ENCODE results near the gene PRR12. TPM values are rescaled to one million over a fixed set of nuclear protein-coding genes. Genes with fewer than 3 reads are reported as not detected.

PRR12 gene
- polyA plus RNA-seq, 1 donor (not counting 4 experiments of a cell fraction or from before 2014, with no cell fraction given) = 0.35 TPM

- Histone ChIP-seq H4K20me1 (ENCODE audit: control insufficient read depth, extremely low read depth, insufficient read depth, low read length) (no peaks in the 10 kb centered on the region), H3K9ac (ENCODE audit: control insufficient read depth, extremely low read depth, insufficient read depth, low read length) (no peak overlapping the region), H3K4me2 (ENCODE audit: control insufficient read depth, extremely low read depth, insufficient read depth, low read depth, low read length) (no peak overlapping the region), H3K27me3 (ENCODE audit: control insufficient read depth, extremely low read depth, insufficient read depth, low read length) (no peaks in the 10 kb centered on the region), H3K27ac (ENCODE audit: control insufficient read depth, insufficient read depth, low read length) (no peak overlapping the region), H3K79me2 (ENCODE audit: control insufficient read depth, insufficient read depth, low read length) (peaks cover 34% of the 10 kb centered on the region), H3K4me3 (ENCODE audit: control insufficient read depth in 2 of 3, extremely low read depth in 1 of 3, insufficient read depth in 2 of 3, low read depth in 1 of 3, low read length in 3 of 3) (no peak overlapping the region), H3K9me1 (ENCODE audit: control insufficient read depth, extremely low read depth, insufficient read depth, low read length) (no peaks in the 10 kb centered on the region), H3K9me3 (ENCODE audit: control insufficient read depth, low read depth, low read length) (no peaks in the 10 kb centered on the region), H2AFZ (ENCODE audit: control insufficient read depth, low read length) (no peak overlapping the region), H3K4me1 (ENCODE audit: control insufficient read depth, extremely low read depth, insufficient read depth, low read length) (no peaks in the 10 kb centered on the region), H3K36me3 (ENCODE audit: control insufficient read depth in 2 of 2, extremely low read depth in 1 of 2, insufficient read depth in 2 of 2, low read length in 2 of 2) (peaks cover 0 to 1% of the 10 kb centered on the region in 2 experiments)
- dilution Hi-C loops (cut with MboI; ENCODE audit: extremely low pct_ligation_motif_present, low sequenced_read_pairs) = no loop called here
- DNase-seq (ENCODE audit: low read depth, low spot score) (no peak), FAIRE-seq (no peak)
- TF ChIP-seq CTCF (optimal IDR thresholded peaks at IDR 0.05 in 1 of 3, IDR thresholded peaks at IDR 0.05 in 1 of 3, conservative IDR thresholded peaks at IDR 0.05 in 1 of 3; ENCODE audit: extremely low read depth in 1 of 3, insufficient read depth in 2 of 3, low read length in 3 of 3) (no peak), EZH2 (IDR thresholded peaks at IDR 0.05; ENCODE audit: low read length) (no peak)
Measured at GRCh38 chr19:49566302-49566701, 24.7 kb upstream of the PRR12 start.

GRCh38 chr19:49567861-49568441 is 23.0 kb upstream of the PRR12 start:
- dilution Hi-C loops (cut with MboI; ENCODE audit: extremely low pct_ligation_motif_present, low sequenced_read_pairs) = no loop called here
- H4K20me1 ChIP-seq (ENCODE audit: control insufficient read depth, extremely low read depth, insufficient read depth, low read length) = no peaks in the 10 kb centered on the region
- H3K27me3 ChIP-seq (ENCODE audit: control insufficient read depth, extremely low read depth, insufficient read depth, low read length) = no peaks in the 10 kb centered on the region
- no peak overlapping the region for H3K27ac ChIP-seq (ENCODE audit: control insufficient read depth, insufficient read depth, low read length)
- H3K4me3 ChIP-seq (ENCODE audit: control insufficient read depth in 2 of 3, extremely low read depth in 1 of 3, insufficient read depth in 2 of 3, low read depth in 1 of 3, low read length in 3 of 3) = no peak overlapping the region
- H3K9ac ChIP-seq (ENCODE audit: control insufficient read depth, extremely low read depth, insufficient read depth, low read length) = no peak overlapping the region
- no peak overlapping the region for H2AFZ ChIP-seq (ENCODE audit: control insufficient read depth, low read length)
- peaks cover 37% of the 10 kb centered on the region for H3K79me2 ChIP-seq (ENCODE audit: control insufficient read depth, insufficient read depth, low read length)
- H3K9me1 ChIP-seq (ENCODE audit: control insufficient read depth, extremely low read depth, insufficient read depth, low read length) = no peaks in the 10 kb centered on the region
- H3K4me2 ChIP-seq (ENCODE audit: control insufficient read depth, extremely low read depth, insufficient read depth, low read depth, low read length) = no peak overlapping the region
- H3K4me1 ChIP-seq (ENCODE audit: control insufficient read depth, extremely low read depth, insufficient read depth, low read length) = no peaks in the 10 kb centered on the region
- no peak for TF ChIP-seq EZH2 (IDR thresholded peaks at IDR 0.05; ENCODE audit: low read length)
- no peak for TF ChIP-seq CTCF (optimal IDR thresholded peaks at IDR 0.05 in 1 of 3, IDR thresholded peaks at IDR 0.05 in 1 of 3, conservative IDR thresholded peaks at IDR 0.05 in 1 of 3; ENCODE audit: extremely low read depth in 1 of 3, insufficient read depth in 2 of 3, low read length in 3 of 3)
- H3K9me3 ChIP-seq (ENCODE audit: control insufficient read depth, low read depth, low read length) = no peaks in the 10 kb centered on the region
- DNase-seq (ENCODE audit: low read depth, low spot score) (no peak), FAIRE-seq (no peak)
- H3K36me3 ChIP-seq (ENCODE audit: control insufficient read depth in 2 of 2, extremely low read depth in 1 of 2, insufficient read depth in 2 of 2, low read length in 2 of 2) = peaks cover 0 to 1% of the 10 kb centered on the region in 2 experiments

Data from keratinocyte (primary cell).